Measurements from ENCODE around the gene SGCA. TPM values are rescaled to one million over a fixed set of nuclear protein-coding genes. Genes with fewer than 3 reads are reported as not detected.

SGCA gene
- total RNA-seq, 1 experiment from 2014 or later: not detected

DNA sequence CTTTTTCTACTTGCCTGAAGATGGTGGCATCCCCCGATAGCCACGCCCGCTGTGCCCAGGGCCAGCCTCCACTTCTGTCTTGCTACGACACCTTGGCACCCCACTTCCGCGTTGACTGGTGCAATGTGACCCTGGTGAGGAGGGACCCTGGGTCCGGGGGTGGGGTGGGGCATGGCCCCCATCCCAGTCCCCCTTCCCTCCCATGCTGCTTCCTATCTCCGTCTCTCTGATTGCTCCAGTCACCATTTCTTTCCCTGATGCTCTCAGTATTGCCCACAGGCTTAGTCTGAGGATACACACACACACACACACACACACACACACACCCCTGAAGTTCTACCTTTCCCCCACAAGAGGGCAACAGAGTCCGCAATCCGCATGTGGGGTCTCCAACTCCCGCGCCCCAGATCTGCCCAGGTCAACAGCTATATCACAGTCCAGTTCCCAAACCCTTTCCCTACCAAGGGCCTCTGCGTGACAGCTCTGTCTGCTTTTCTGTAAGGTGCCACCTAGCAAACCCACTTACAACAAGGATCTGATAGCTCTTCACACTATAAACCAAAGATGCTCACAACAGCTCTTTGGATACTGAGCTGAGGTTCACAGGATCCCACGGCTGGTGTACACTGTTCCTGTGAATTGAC is 3.4 kb downstream of the SGCA start:
- POLR2A ChIA-PET (ENCODE audit: unreplicated experiment): no interaction called here
- no peak overlapping the region for H3K4me3 ChIP-seq

GRCh38 chr17:50169881-50170459 is 4.2 kb downstream of the SGCA start:
- Histone ChIP-seq H3K79me2 (ENCODE audit: low read depth) (no peaks in the 10 kb centered on the region), H3F3A (ENCODE audit: insufficient read depth, low read depth) (peaks cover 15% of the 10 kb centered on the region; the same call in 1 of the 2 replicates), H3K4me3 (no peak overlapping the region), H3K27ac (peak overlapping the region; percentile 83), H3K9me2 (ENCODE audit: insufficient read depth) (no peaks in the 10 kb centered on the region), H2AFZ (no peak overlapping the region), H3K4me2 (peak overlapping the region; percentile 68), H4K20me1 (ENCODE audit: insufficient read depth) (no peaks in the 10 kb centered on the region), H3K36me3 (ENCODE audit: low read depth) (no peaks in the 10 kb centered on the region), H3K9me3 (ENCODE audit: insufficient read depth, low read depth) (no peaks in the 10 kb centered on the region), H3K27me3 (ENCODE audit: insufficient read depth, low read depth) (no peaks in the 10 kb centered on the region), H3K4me1 (replicated peaks; ENCODE audit: insufficient read depth) (peaks cover 22% of the 10 kb centered on the region)
- no TSS peak for BruUV-seq (replicated peaks)
- DNase-seq: no peak
- CTCF ChIA-PET: interaction anchor here (0.6 to 1.6 kb wide), 11 partner anchors 8 to 466 kb away, joined by 3 to 18 read pairs (median 5); partner anchors contain the start of genes ACSF2 and TMEM92
- TF ChIP-seq CTCF (conservative IDR thresholded peaks at IDR 0.05) (no peak), EZH2 (IDR thresholded peaks at IDR 0.05; ENCODE audit: low read depth) (no peak)
- POLR2A ChIA-PET (ENCODE audit: unreplicated experiment): no interaction called here
- intact Hi-C loops (cut with micrococcal nuclease; ENCODE audit: unreplicated experiment): loop anchor here (1.0 kb wide), 2 partner anchors 28 to 127 kb away; no protein-coding TSS in a partner anchor

More for the DNA sequence above, 3.4 kb downstream of the SGCA start:
- H3F3A ChIP-seq (ENCODE audit: insufficient read depth, low read depth): peaks cover 15% of the 10 kb centered on the region; the same call in 1 of the 2 replicates
- H3K4me2 ChIP-seq: 0 out of 2 replicates have a peak overlapping the region, but pooled peaks have one; percentile 9
- H4K20me1 ChIP-seq (ENCODE audit: insufficient read depth): no peaks in the 10 kb centered on the region
- H2AFZ ChIP-seq: no peak overlapping the region
- no peaks in the 10 kb centered on the region for H3K27me3 ChIP-seq (ENCODE audit: insufficient read depth, low read depth)
- intact Hi-C loops (cut with micrococcal nuclease; ENCODE audit: unreplicated experiment): loop anchor here (1.0 kb wide), 2 partner anchors 29 to 128 kb away; no protein-coding TSS in a partner anchor
- no peak for TF ChIP-seq EZH2 (IDR thresholded peaks at IDR 0.05; ENCODE audit: low read depth)
- peak; percentile 96 for TF ChIP-seq CTCF (conservative IDR thresholded peaks at IDR 0.05)
- peak overlapping the region; percentile 28; the same call in 1 of the 2 replicates for H3K27ac ChIP-seq
- no peaks in the 10 kb centered on the region for H3K79me2 ChIP-seq (ENCODE audit: low read depth)
- CTCF ChIA-PET: interaction anchor here (0.6 to 1.6 kb wide), 12 partner anchors 9 to 466 kb away, joined by 3 to 18 read pairs (median 5); partner anchors contain the start of genes ACSF2 and TMEM92
- peak; percentile 54 to 69 for DNase-seq
- BruUV-seq (replicated peaks): no TSS peak
- H3K36me3 ChIP-seq (ENCODE audit: low read depth): no peaks in the 10 kb centered on the region
- H3K4me1 ChIP-seq (replicated peaks; ENCODE audit: insufficient read depth): peaks cover 22% of the 10 kb centered on the region
- no peaks in the 10 kb centered on the region for H3K9me2 ChIP-seq (ENCODE audit: insufficient read depth)
- no peaks in the 10 kb centered on the region for H3K9me3 ChIP-seq (ENCODE audit: insufficient read depth, low read depth)

DNA sequence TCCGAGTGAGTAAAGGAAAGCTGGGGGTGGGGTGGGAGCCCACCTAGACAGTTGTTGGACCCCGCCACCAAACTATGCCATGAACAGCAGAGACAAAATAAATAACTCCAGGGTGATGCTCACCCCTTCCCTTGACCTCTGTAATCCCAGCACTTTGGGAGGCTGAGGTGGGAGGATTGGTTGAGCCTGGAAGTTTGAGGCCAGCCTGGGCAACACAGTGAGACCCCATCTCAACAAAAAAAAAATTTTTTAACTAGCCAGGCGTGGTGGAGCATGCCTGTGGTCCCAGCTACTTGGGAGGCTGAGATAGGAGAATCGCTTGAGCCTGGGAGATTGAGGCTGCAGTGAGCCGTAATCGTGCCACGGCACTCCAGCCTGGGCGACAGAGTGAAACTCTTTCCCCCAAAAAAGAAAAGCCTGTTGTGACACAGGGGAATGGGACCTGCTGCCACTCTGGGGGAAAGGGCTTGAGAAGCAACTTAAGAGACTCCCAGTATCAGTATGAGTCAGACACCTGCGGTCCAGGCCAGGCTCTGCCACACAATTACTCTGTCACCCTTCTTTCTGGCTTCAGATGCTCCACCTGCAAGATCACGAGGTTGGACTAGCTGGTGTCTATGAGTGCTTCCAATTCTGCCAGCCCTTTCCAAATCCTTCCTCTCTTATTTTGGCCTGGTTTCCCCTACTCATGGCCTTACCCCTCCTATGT is 5.0 kb downstream of the SGCA start:
- peak; percentile 71 to 97 for DNase-seq
- CTCF ChIA-PET: no interaction called here
- Histone ChIP-seq H3K9me3 (ENCODE audit: insufficient read depth, low read depth) (no peaks in the 10 kb centered on the region), H3K27ac (peak overlapping the region; percentile 83), H3K36me3 (ENCODE audit: low read depth) (no peaks in the 10 kb centered on the region), H3F3A (ENCODE audit: insufficient read depth, low read depth) (peaks cover 22% of the 10 kb centered on the region; the same call in 1 of the 2 replicates), H3K79me2 (ENCODE audit: low read depth) (no peaks in the 10 kb centered on the region), H3K9me2 (ENCODE audit: insufficient read depth) (no peaks in the 10 kb centered on the region), H3K4me3 (no peak overlapping the region; the same call in 1 of the 2 replicates), H4K20me1 (ENCODE audit: insufficient read depth) (no peaks in the 10 kb centered on the region), H3K4me2 (peak overlapping the region; percentile 68), H3K27me3 (ENCODE audit: insufficient read depth, low read depth) (no peaks in the 10 kb centered on the region), H3K4me1 (replicated peaks; ENCODE audit: insufficient read depth) (peaks cover 22% of the 10 kb centered on the region), H2AFZ (no peak overlapping the region)
- BruUV-seq (replicated peaks): TSS peak; percentile 77
- intact Hi-C loops (cut with micrococcal nuclease; ENCODE audit: unreplicated experiment): no loop called here
- POLR2A ChIA-PET (ENCODE audit: unreplicated experiment): interaction anchor here (0.6 to 0.7 kb wide), 2 partner anchors 48 to 127 kb away, joined by 3 to 5 read pairs; no protein-coding TSS in a partner anchor
- TF ChIP-seq EZH2 (IDR thresholded peaks at IDR 0.05; ENCODE audit: low read depth) (no peak), CTCF (conservative IDR thresholded peaks at IDR 0.05) (0 out of 2 replicates have a peak, but pooled peaks have one; percentile 5)

All from PC-9 (cell line).